GM19328 (cell line): ENCODE results near the gene VTI1A.
"Not testable (repeated sequence)": the region's sequence is repeated elsewhere in the genome, so short reads cannot be mapped to it uniquely, and the experiment has no call there.

Source experiments
- ATAC-seq: cut with Tn5 transposase; IDR thresholded peaks from one replicate; pipeline ENCODE4 v1.9.1; 2021; ENCODE audit warnings: mild to moderate bottlenecking, moderate library complexity; ENCODE audit not compliant: unreplicated experiment

VTI1A gene

GRCh38 chr10:112585126-112585525 is 138.1 kb downstream of the VTI1A start:
- ATAC-seq: no peak

- no peak for ATAC-seq
Observed at GRCh38 chr10:112585960-112586359, 138.9 kb downstream of the VTI1A start.

- no peak for ATAC-seq
Observed at GRCh38 chr10:112587729-112588128, 140.7 kb downstream of the VTI1A start.

GRCh38 chr10:112588225-112588990 is 141.4 kb downstream of the VTI1A start:
- ATAC-seq: no peak

GRCh38 chr10:112589081-112589480 is 142.1 kb downstream of the VTI1A start:
- no peak for ATAC-seq

- not testable (repeated sequence) for ATAC-seq
Observed at GRCh38 chr10:112590786-112591185, 143.8 kb downstream of the VTI1A start.

GRCh38 chr10:112593023-112593422 is 146.0 kb downstream of the VTI1A start:
- no peak for ATAC-seq

GRCh38 chr10:112601214-112602090 is 154.4 kb downstream of the VTI1A start:
- no peak for ATAC-seq

- no peak for ATAC-seq
Observed at GRCh38 chr10:112603062-112603461, 156.0 kb downstream of the VTI1A start.

- no peak for ATAC-seq
Observed at GRCh38 chr10:112605063-112605462, 158.0 kb downstream of the VTI1A start.

GRCh38 chr10:112607506-112607905 is 160.5 kb downstream of the VTI1A start:
- no peak for ATAC-seq

GRCh38 chr10:112613620-112614019 is 166.6 kb downstream of the VTI1A start:
- no peak for ATAC-seq

GRCh38 chr10:112614072-112614471 is 167.1 kb downstream of the VTI1A start:
- ATAC-seq: no peak

GRCh38 chr10:112614586-112614985 is 167.6 kb downstream of the VTI1A start:
- ATAC-seq: no peak

- no peak for ATAC-seq
Observed at GRCh38 chr10:112615269-112615668, 168.3 kb downstream of the VTI1A start.

- no peak for ATAC-seq
Observed at GRCh38 chr10:112616647-112617046, 169.6 kb downstream of the VTI1A start.

GRCh38 chr10:112618814-112619213 is 171.8 kb downstream of the VTI1A start:
- no peak for ATAC-seq

GRCh38 chr10:112619556-112619955 is 172.5 kb downstream of the VTI1A start:
- ATAC-seq: no peak

- ATAC-seq: no peak
Observed at GRCh38 chr10:112622786-112623185, 175.8 kb downstream of the VTI1A start.

GRCh38 chr10:112624546-112625048 is 177.6 kb downstream of the VTI1A start:
- ATAC-seq: no peak

GRCh38 chr10:112628951-112629609 is 182.1 kb downstream of the VTI1A start:
- ATAC-seq: no peak
